Thoracic aorta (tissue), 2 donors: Measurements from ENCODE around the gene RASAL2. TPM values are rescaled to one million over a fixed set of nuclear protein-coding genes. Genes with fewer than 3 reads are reported as not detected.

Source experiments
- ATAC-seq: fragments of 150-250 bp; one replicate; pipeline ENCODE4 v1.8.0; 2017; ENCODE audit warnings: low read depth; ENCODE audit not compliant: insufficient number of reproducible peaks, low FRiP score
- DNase-seq: peaks from one replicate; pipeline ENCODE4 v3.0.0-alpha.2; 2020; ENCODE audit warnings: low spot score
- H3K27ac ChIP-seq, 2 donors: fragments of 200-600 bp; sonication (generic); 1 replicate in 1 of 2; 2 replicates in 1 of 2; pipeline ENCODE4 v1.5.1; 2016; ENCODE audit warnings: mild to moderate bottlenecking in 2 of 2, moderate library complexity in 2 of 2
- H3K27me3 ChIP-seq: fragments of 200-600 bp; sonication (generic); replicated peaks from 2 replicates; pipeline ENCODE4 v1.6.0; 2016; ENCODE audit warnings: mild to moderate bottlenecking; ENCODE audit not compliant: insufficient read depth
- H3K36me3 ChIP-seq: fragments of 200-600 bp; sonication (generic); one replicate; pipeline ENCODE4 v1.5.1; 2016
- H3K4me1 ChIP-seq, 2 donors: fragments of 200-600 bp; sonication (generic); 1 replicate in 1 of 2; 2 replicates in 1 of 2; pipeline versions ENCODE4 v1.5.1 to v1.6.0; 2016; ENCODE audit warnings: low read depth in 2 of 2, mild to moderate bottlenecking in 1 of 2; ENCODE audit not compliant: control insufficient read depth in 1 of 2
- H3K4me3 ChIP-seq: fragments of 200-600 bp; sonication (generic); 2 replicates; pipeline ENCODE4 v1.5.1; 2016; ENCODE audit warnings: mild to moderate bottlenecking
- H3K9me3 ChIP-seq: fragments of 200-600 bp; sonication (generic); 2 replicates; pipeline ENCODE4 v1.5.1; 2016
- total RNA-seq, 2 donors: library from RNA; depleted of rRNA; stranded (reverse); fragments of >200 nt; gene quantifications; one replicate each; pipeline versions ENCODE4 v1.1.0 to v1.2.3, GENCODE V29; 2016
- TF ChIP-seq, protein P1 (sequence below): fragments of 200-600 bp; sonication (generic); IDR thresholded peaks from one replicate; pipeline ENCODE4 v1.5.1; 2019; ENCODE audit warnings: antibody characterized with exemption

The RASAL2 gene
- total RNA-seq, 2 donors from 2014 or later = 38.0 to 45.1 TPM

DNA sequence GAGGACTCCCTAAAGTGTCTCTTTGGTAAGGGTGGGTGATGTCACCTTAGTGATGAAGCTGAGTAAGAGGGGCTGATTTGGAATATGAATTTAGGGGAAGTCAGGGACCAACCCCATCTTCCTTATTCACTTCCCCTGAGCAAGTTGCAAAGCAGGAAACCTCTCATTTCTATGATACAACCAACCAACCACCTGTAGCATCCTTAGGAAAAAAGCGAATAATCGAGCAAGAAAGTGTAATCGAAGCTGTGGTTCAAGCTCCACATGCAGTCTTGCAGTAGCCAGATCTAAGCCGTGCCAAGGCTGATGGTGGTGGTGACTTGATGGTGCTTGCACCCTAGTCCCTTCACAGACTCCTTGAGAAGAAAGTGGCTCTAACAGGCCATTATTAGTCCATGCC lies 422.2 kb downstream of the RASAL2 start:
- no peak for DNase-seq

DNA sequence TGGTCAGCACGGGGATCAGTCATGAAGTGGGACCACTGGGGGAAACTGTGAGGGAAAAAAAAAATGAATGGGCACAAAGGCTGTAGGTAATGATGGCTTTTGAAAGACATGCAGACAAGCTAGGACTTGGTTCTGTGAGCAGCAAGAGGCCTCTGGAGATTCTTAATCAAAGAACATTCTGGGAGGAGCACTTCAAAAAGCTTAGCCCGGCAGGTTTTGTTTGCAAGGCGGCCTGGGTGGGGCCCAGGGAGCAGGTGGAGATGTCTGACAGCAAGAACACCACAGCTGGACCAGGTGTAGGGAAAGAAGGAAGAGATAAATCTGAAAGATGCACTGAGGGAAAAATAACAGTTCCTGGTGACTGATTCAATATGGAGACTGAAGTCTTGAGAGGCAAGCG lies 425.0 kb downstream of the RASAL2 start:
- TF ChIP-seq, protein P1, sequence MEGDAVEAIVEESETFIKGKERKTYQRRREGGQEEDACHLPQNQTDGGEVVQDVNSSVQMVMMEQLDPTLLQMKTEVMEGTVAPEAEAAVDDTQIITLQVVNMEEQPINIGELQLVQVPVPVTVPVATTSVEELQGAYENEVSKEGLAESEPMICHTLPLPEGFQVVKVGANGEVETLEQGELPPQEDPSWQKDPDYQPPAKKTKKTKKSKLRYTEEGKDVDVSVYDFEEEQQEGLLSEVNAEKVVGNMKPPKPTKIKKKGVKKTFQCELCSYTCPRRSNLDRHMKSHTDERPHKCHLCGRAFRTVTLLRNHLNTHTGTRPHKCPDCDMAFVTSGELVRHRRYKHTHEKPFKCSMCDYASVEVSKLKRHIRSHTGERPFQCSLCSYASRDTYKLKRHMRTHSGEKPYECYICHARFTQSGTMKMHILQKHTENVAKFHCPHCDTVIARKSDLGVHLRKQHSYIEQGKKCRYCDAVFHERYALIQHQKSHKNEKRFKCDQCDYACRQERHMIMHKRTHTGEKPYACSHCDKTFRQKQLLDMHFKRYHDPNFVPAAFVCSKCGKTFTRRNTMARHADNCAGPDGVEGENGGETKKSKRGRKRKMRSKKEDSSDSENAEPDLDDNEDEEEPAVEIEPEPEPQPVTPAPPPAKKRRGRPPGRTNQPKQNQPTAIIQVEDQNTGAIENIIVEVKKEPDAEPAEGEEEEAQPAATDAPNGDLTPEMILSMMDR = no peak
- ATAC-seq (no peak), DNase-seq (no peak)

More for the DNA sequence above, 422.2 kb downstream of the RASAL2 start:
- H3K9me3 ChIP-seq = no peaks in the 10 kb centered on the region
- H3K4me1 ChIP-seq = no peaks in the 10 kb centered on the region
- H3K27ac ChIP-seq = no peak overlapping the region
- H3K36me3 ChIP-seq = no peaks in the 10 kb centered on the region
- TF ChIP-seq, protein P1 = no peak
- H3K27me3 ChIP-seq = no peaks in the 10 kb centered on the region
- no peak for ATAC-seq
- H3K4me3 ChIP-seq = no peak overlapping the region

DNA sequence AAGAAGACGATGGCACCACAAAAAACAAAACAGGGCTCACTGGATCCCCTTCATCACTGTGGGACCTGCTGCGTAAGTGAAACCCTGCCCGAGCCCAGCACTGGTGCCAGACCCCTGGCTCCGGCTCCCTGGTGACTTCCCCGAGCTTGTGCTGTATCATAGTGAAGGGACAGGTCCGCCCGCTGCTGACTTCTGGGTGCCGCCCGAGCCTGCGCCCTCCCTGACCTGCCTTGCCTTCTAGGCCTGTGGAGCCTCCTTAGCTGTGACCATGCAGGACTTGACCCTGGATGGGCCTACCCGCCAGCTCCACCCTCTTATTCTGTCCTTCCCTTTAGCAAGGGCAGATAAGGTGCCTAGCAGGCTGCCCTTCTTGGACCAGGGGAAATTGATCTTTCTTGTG lies 426.9 kb downstream of the RASAL2 start:
- Histone ChIP-seq H3K4me3 (no peak overlapping the region), H3K27me3 (no peaks in the 10 kb centered on the region), H3K36me3 (no peaks in the 10 kb centered on the region), H3K4me1 (no peaks in the 10 kb centered on the region), H3K27ac (no peak overlapping the region), H3K9me3 (no peaks in the 10 kb centered on the region)
- TF ChIP-seq, protein P1 = no peak
- DNase-seq (no peak), ATAC-seq (no peak)

More for the DNA sequence above, 425.0 kb downstream of the RASAL2 start:
- no peak overlapping the region for H3K4me3 ChIP-seq
- no peaks in the 10 kb centered on the region for H3K27me3 ChIP-seq
- no peaks in the 10 kb centered on the region for H3K9me3 ChIP-seq
- H3K36me3 ChIP-seq = no peaks in the 10 kb centered on the region
- H3K27ac ChIP-seq = no peak overlapping the region
- no peaks in the 10 kb centered on the region for H3K4me1 ChIP-seq

DNA sequence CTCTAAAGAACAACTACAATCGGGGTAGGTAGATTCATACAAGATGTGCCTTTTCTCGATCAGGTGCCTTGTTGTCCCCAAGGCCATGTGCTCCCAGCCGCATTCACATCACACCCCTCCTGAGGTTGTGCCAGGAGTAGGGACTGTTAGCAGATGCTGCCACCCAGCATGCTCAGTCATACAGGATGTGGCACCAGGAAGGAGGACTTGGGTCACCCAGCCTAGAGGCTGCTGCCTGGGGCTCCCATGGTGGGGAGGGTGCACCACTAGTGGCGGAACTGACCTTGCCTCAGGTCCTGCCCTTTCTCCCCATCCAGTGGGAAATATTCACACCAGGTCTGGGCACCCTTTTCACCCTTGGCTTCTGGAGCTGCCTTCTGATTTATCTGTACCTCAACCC lies 427.3 kb downstream of the RASAL2 start:
- H3K4me1 ChIP-seq = no peaks in the 10 kb centered on the region
- TF ChIP-seq, protein P1 = no peak
- no peaks in the 10 kb centered on the region for H3K36me3 ChIP-seq
- no peaks in the 10 kb centered on the region for H3K9me3 ChIP-seq
- H3K4me3 ChIP-seq = no peak overlapping the region
- ATAC-seq = no peak
- no peak for DNase-seq
- no peaks in the 10 kb centered on the region for H3K27me3 ChIP-seq
- no peak overlapping the region for H3K27ac ChIP-seq

DNA sequence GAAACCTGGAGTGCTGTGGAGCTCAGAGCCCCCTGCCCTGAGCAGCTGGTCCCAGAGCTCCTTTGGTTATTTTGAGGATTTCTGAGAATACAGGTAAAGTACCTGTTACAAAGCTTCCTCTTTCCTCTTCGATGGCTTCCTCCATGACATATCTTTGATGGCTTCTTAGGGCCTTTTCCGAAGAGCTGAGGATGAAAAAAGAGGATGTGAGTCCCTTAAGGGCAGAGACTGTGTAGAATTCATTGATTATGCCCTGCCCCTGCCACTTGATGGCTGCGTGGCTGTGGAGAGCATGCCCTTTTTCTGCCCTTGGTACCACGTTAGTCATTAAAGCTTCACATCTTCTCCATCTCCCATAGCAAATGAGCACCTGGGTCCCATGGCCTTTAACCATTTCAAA lies 433.2 kb downstream of the RASAL2 start:
- no peak for DNase-seq
- ATAC-seq = no peak
- no peaks in the 10 kb centered on the region for H3K27me3 ChIP-seq
- no peak overlapping the region for H3K4me3 ChIP-seq
- H3K36me3 ChIP-seq = no peaks in the 10 kb centered on the region
- no peak overlapping the region for H3K27ac ChIP-seq
- TF ChIP-seq, protein P1 = no peak
- peaks cover 0 to 3% of the 10 kb centered on the region in 2 donors for H3K4me1 ChIP-seq
- no peaks in the 10 kb centered on the region for H3K9me3 ChIP-seq
